Parathyroid adenoma (tissue), 2 donors: ENCODE measurements around the gene INF2.

Experiments used
- H2AFZ ChIP-seq: fragments of 300-600 bp; sonication (generic); one replicate; pipeline ENCODE4 v1.7.0; 2017; ENCODE audit warnings: antibody characterized with exemption, mild to moderate bottlenecking
- H3K27ac ChIP-seq: fragments of 300-600 bp; sonication (generic); one replicate; pipeline ENCODE4 v1.7.0; 2017
- H3K27me3 ChIP-seq: fragments of 300-600 bp; sonication (generic); one replicate; pipeline ENCODE4 v1.7.0; 2017; ENCODE audit warnings: low read length; ENCODE audit not compliant: control insufficient read depth, insufficient read depth
- H3K36me3 ChIP-seq: fragments of 300-600 bp; sonication (generic); one replicate; pipeline ENCODE4 v1.7.0; 2017; ENCODE audit warnings: low read length; ENCODE audit not compliant: control insufficient read depth, insufficient read depth
- H3K4me1 ChIP-seq: fragments of 300-600 bp; sonication (generic); one replicate; pipeline ENCODE4 v1.7.0; 2017; ENCODE audit warnings: control low read depth
- H3K4me2 ChIP-seq: fragments of 300-600 bp; sonication (generic); one replicate; pipeline ENCODE4 v1.7.0; 2017; ENCODE audit warnings: low read length
- H3K4me3 ChIP-seq: fragments of 300-600 bp; sonication (generic); one replicate; pipeline ENCODE4 v1.7.0; 2017; ENCODE audit warnings: low read depth, low read length
- H3K79me2 ChIP-seq: fragments of 300-600 bp; sonication (generic); one replicate; pipeline ENCODE4 v1.7.0; 2017; ENCODE audit warnings: control low read depth
- H3K9ac ChIP-seq: fragments of 300-600 bp; sonication (generic); one replicate; pipeline ENCODE4 v1.7.0; 2017; ENCODE audit warnings: mild to moderate bottlenecking
- H3K9me3 ChIP-seq: fragments of 300-600 bp; sonication (generic); one replicate; pipeline ENCODE4 v1.7.0; 2017; ENCODE audit warnings: low read length; ENCODE audit not compliant: control insufficient read depth
- CTCF ChIP-seq: fragments of 300-600 bp; sonication (generic); IDR thresholded peaks from one replicate; pipeline ENCODE4 v1.7.0; 2017; ENCODE audit warnings: antibody characterized with exemption, mild to moderate bottlenecking
- donor health status: primary hyperparathyroidism.

The INF2 gene

DNA sequence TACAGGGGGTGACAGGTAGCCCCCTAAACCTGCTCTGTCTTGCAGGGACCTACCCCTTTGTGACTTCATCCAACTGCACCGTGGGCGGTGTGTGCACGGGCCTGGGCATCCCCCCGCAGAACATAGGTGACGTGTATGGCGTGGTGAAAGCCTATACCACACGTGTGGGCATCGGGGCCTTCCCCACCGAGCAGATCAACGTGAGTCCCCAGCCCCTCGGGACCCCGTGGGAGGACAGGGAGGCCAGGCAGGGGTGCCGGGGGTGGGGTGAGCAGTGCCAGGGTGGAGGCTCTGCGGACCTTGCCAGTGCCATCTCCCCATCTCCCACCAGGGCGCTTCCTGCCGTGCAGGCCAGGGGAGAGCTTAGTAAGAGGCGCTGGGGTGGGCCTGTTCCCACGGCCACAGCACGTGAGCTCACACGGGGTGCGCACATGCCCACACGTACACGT is 52.4 kb downstream of the INF2 start:
- no peaks in the 10 kb centered on the region for H3K27me3 ChIP-seq
- H3K27ac ChIP-seq, result no peak overlapping the region
- H3K4me2 ChIP-seq, result no peak overlapping the region
- H3K9me3 ChIP-seq, result no peaks in the 10 kb centered on the region
- no peaks in the 10 kb centered on the region for H3K36me3 ChIP-seq
- H3K9ac ChIP-seq, result no peak overlapping the region
- no peak overlapping the region for H3K4me3 ChIP-seq
- H3K4me1 ChIP-seq, result no peaks in the 10 kb centered on the region
- H2AFZ ChIP-seq, result no peak overlapping the region
- TF ChIP-seq CTCF, result no peak
- H3K79me2 ChIP-seq, result no peaks in the 10 kb centered on the region

DNA sequence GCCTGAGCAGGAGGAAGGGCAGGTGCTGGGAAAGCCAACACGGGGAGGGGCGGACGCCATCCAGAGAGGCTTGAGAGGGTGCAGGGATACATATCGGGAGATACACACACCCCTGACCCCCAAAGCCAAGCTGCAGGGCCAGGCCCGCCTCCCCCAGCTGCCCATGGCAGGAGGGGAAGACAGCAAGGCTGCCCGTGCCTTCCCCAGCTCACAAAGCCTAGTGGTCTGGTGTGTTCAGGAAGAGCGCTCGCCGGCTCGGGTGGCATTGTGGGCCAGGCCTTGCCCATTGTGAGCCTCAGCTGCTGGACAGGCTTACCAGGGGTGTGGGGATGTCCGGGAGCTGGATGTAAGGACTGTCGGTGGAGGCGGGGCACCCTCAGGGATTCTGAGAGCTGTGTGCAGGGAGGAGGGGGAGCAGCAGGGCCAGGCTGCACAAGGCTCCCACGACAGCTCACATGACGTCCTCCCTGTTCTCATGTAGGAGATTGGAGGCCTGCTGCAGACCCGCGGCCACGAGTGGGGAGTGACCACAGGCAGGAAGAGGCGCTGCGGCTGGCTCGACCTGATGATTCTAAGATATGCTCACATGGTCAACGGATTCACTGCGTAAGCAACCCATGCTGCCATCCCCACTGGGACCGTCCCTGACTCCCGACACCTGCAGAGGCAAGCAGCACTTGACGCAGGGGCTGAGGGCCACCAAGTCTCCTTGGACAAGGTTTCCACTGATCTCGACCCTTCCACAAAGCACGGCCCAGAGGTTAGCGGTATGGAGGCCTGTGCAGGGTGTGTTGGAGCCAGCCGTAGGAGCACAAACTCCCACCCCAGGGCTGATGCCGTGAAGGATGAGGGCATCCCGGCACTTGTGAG is 53.4 kb downstream of the INF2 start:
- H3K79me2 ChIP-seq, result no peaks in the 10 kb centered on the region
- no peaks in the 10 kb centered on the region for H3K27me3 ChIP-seq
- H3K36me3 ChIP-seq, result no peaks in the 10 kb centered on the region
- H2AFZ ChIP-seq, result no peak overlapping the region
- no peak overlapping the region for H3K4me3 ChIP-seq
- H3K9me3 ChIP-seq, result no peaks in the 10 kb centered on the region
- no peak for TF ChIP-seq CTCF
- no peaks in the 10 kb centered on the region for H3K4me1 ChIP-seq
- H3K4me2 ChIP-seq, result no peak overlapping the region
- no peak overlapping the region for H3K27ac ChIP-seq
- H3K9ac ChIP-seq, result no peak overlapping the region

DNA sequence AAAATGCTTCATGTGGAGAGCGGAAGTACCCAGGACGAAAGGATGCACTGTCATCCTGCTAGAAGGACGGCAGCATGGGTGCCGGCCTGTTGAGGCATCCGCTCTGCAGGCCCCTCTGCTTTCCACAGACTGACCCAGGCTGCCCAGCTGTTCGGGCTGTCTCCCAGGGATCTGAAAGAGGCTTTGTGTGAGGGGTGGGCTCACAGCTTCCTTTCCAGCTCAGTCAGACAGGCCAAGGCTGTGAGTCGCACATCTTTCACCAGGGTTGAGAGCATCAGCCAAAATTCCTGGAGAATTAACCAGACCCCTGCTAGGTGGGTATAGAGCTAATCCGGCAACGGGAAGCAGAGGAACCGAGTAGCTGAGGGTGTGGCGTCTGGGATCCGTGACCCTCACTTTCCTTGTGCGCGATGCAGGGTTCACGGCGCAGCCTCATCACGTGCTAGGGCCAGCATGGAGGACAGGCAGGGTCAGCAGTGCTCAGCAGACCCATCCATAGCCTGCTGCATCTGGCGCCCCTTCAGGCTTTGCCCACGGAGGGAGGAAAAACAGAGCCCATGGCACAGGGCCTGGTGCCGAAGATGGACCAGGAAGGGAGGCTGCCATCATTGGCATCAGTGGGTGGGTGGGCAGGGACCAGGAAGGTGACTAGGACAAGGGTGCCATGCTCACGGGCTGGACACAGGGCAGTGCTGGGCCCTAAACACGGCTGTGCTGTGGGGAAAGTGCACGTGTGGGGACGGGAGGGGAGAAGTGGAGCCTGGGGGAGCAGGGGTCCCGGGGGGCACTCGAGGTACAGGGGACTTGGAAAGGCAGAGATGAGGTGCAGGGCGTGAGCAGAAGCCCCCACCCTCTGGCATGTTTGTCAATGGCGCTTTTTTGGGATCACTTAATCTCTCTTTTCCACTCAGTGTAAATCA is 54.3 kb downstream of the INF2 start:
- Histone ChIP-seq H3K27me3 (no peaks in the 10 kb centered on the region), H3K4me2 (no peak overlapping the region), H3K9me3 (no peaks in the 10 kb centered on the region), H3K9ac (no peak overlapping the region), H2AFZ (no peak overlapping the region), H3K4me1 (no peaks in the 10 kb centered on the region), H3K79me2 (no peaks in the 10 kb centered on the region), H3K27ac (no peak overlapping the region), H3K4me3 (no peak overlapping the region), H3K36me3 (no peaks in the 10 kb centered on the region)
- no peak for TF ChIP-seq CTCF

- Histone ChIP-seq H3K27ac (no peak overlapping the region), H3K9ac (no peak overlapping the region)
These were observed 55.1 kb downstream of the INF2 start for GRCh38 chr14:104744484-104744883.

More at GRCh38 chr14:104744484-104744883, 55.1 kb downstream of the INF2 start:
- H3K79me2 ChIP-seq, result no peaks in the 10 kb centered on the region
- TF ChIP-seq CTCF, result no peak
- H3K27me3 ChIP-seq, result no peaks in the 10 kb centered on the region
- H3K4me1 ChIP-seq, result no peaks in the 10 kb centered on the region
- no peaks in the 10 kb centered on the region for H3K9me3 ChIP-seq
- H2AFZ ChIP-seq, result no peak overlapping the region
- no peaks in the 10 kb centered on the region for H3K36me3 ChIP-seq
- H3K4me2 ChIP-seq, result no peak overlapping the region
- no peak overlapping the region for H3K4me3 ChIP-seq
